NCI-H82 (cell line): ENCODE measurements around the gene DMAP1.
"Not testable (repeated sequence)": the region's sequence is repeated elsewhere in the genome, so short reads cannot be mapped to it uniquely, and the experiment has no call there.

Experiments used
- DNase-seq: peaks from one replicate; lab custom pipeline; 2025; lab: John Stamatoyannopoulos, UW

The DMAP1 gene

GRCh38 chr1:44213222-44214112 is at the start of gene DMAP1:
DMAP1 (plus strand) TSS chr1:44213471; CDS start chr1:44213754, 283 bp downstream.
- DNase-seq = peak; percentile 94

- DNase-seq = no peak
Observed at GRCh38 chr1:44168520-44169098, 44.7 kb upstream of the DMAP1 start.

GRCh38 chr1:44170281-44170823 is 42.9 kb upstream of the DMAP1 start:
- DNase-seq = no peak

GRCh38 chr1:44174630-44175029 is 38.6 kb upstream of the DMAP1 start:
- DNase-seq = no peak

- no peak for DNase-seq
Observed at GRCh38 chr1:44200336-44200735, 12.9 kb upstream of the DMAP1 start.

GRCh38 chr1:44206545-44206944 is 6.7 kb upstream of the DMAP1 start:
- not testable (repeated sequence) for DNase-seq

GRCh38 chr1:44208226-44208625 is 5.0 kb upstream of the DMAP1 start:
- DNase-seq = no peak

- DNase-seq = no peak
Observed at GRCh38 chr1:44210595-44210994, 2.7 kb upstream of the DMAP1 start.

- peak; percentile 47 for DNase-seq
Observed at GRCh38 chr1:44212355-44213221, 683 bp upstream of the DMAP1 start.

- DNase-seq = peak; percentile 92
Observed at GRCh38 chr1:44217809-44218410, 4.6 kb downstream of the DMAP1 start.

- no peak for DNase-seq
Observed at GRCh38 chr1:44218503-44219300, 5.4 kb downstream of the DMAP1 start.

GRCh38 chr1:44219301-44219626 is 6.0 kb downstream of the DMAP1 start:
- no peak for DNase-seq

GRCh38 chr1:44220001-44220751 is 6.9 kb downstream of the DMAP1 start:
- no peak for DNase-seq

- no peak for DNase-seq
Observed at GRCh38 chr1:44220755-44221154, 7.5 kb downstream of the DMAP1 start.

- DNase-seq = no peak
Observed at GRCh38 chr1:44221769-44222168, 8.5 kb downstream of the DMAP1 start.

- DNase-seq = no peak
Observed at GRCh38 chr1:44222397-44223186, 9.3 kb downstream of the DMAP1 start.

GRCh38 chr1:44223187-44223610 is 9.9 kb downstream of the DMAP1 start:
- DNase-seq = no peak

GRCh38 chr1:44225761-44226160 is 12.5 kb downstream of the DMAP1 start:
- DNase-seq = no peak

- DNase-seq = no peak
Observed at GRCh38 chr1:44227211-44227610, 13.9 kb downstream of the DMAP1 start.
